IMR-90 (cell line): Measurements from ENCODE around the gene ANO9. TPM values are rescaled to one million over a fixed set of nuclear protein-coding genes. Genes with fewer than 3 reads are reported as not detected.

Experiments used
- ATAC-seq: fragments of 200-7000 bp; cut with Tn5 transposase; 2 replicates; pipeline ENCODE4 v1.9.1; 2020; ENCODE audit warnings: low read depth, mild to moderate bottlenecking, moderate library complexity
- BruUV-seq: library from RNA; stranded (reverse); fragments of 400-500 nt; replicated peaks from 2 replicates; lab custom pipeline; 2021; lab: Mats Ljungman, UMichigan
- CTCF ChIA-PET: fragments of 300-600 bp; formaldehyde crosslinking; extraction: SDS; loops from one replicate; lab custom pipeline; 2021; ENCODE audit warnings: antibody characterized with exemption; lab: Yijun Ruan, JAX
- POLR2A ChIA-PET: fragments of 300-600 bp; sonication (Branson Sonifier 250); formaldehyde crosslinking; loops from one replicate; lab custom pipeline; 2022; ENCODE audit warnings: antibody characterized with exemption; ENCODE audit not compliant: unreplicated experiment; lab: Charles Lee
- DNase-seq: peaks from one replicate; pipeline ENCODE4 v3.0.0; 2013
- H2AFZ ChIP-seq: replicated peaks from 2 replicates; pipeline ENCODE3; 2013; ENCODE audit warnings: low read length, mild to moderate bottlenecking; ENCODE audit not compliant: poor library complexity
- H2AK5ac ChIP-seq: 2 replicates; pipeline ENCODE4 v1.6.1; 2013; ENCODE audit warnings: low read depth, low read length, inconsistent platforms
- H2AK9ac ChIP-seq: replicated peaks from 2 replicates; pipeline ENCODE3; 2013; ENCODE audit warnings: mild to moderate bottlenecking, low read depth, low read length, moderate library complexity; ENCODE audit not compliant: poor library complexity
- H2BK120ac ChIP-seq: 2 replicates; pipeline ENCODE4 v1.6.1; 2013; ENCODE audit warnings: low read depth, low read length, inconsistent platforms
- H2BK15ac ChIP-seq: 3 replicates; pipeline ENCODE4 v1.6.1; 2013; ENCODE audit warnings: low read depth, low read length, inconsistent platforms
- H2BK20ac ChIP-seq: 2 replicates; pipeline ENCODE4 v1.6.1; 2013; ENCODE audit warnings: low read depth, mild to moderate bottlenecking, inconsistent platforms, low read length, moderate library complexity
- H2BK5ac ChIP-seq: 2 replicates; pipeline ENCODE4 v1.6.1; 2013; ENCODE audit warnings: mild to moderate bottlenecking, low read depth, low read length, inconsistent platforms; ENCODE audit not compliant: poor library complexity, severe bottlenecking
- H3K14ac ChIP-seq: replicated peaks from 2 replicates; pipeline ENCODE4 v1.6.1; 2013; ENCODE audit warnings: low read depth, low read length, inconsistent platforms
- H3K18ac ChIP-seq: 2 replicates; pipeline ENCODE4 v1.6.1; 2013; ENCODE audit warnings: low read depth, low read length, control low read depth
- H3K23ac ChIP-seq: 2 replicates; pipeline ENCODE4 v1.6.1; 2013; ENCODE audit warnings: low read depth, low read length, inconsistent platforms
- H3K27ac ChIP-seq: 2 replicates; pipeline ENCODE4 v1.5.1; 2013; ENCODE audit warnings: mild to moderate bottlenecking, control low read depth, low read length; ENCODE audit not compliant: insufficient read depth
- H3K27me3 ChIP-seq: 2 replicates; pipeline ENCODE4 v1.6.1; 2013; ENCODE audit warnings: low read length; ENCODE audit not compliant: control insufficient read depth, insufficient read depth
- H3K36me3 ChIP-seq: 2 replicates; pipeline ENCODE4 v1.6.1; 2013; ENCODE audit warnings: low read length, mixed read lengths; ENCODE audit not compliant: control insufficient read depth, insufficient read depth
- H3K4ac ChIP-seq: 2 replicates; pipeline ENCODE4 v1.6.1; 2013; ENCODE audit warnings: low read depth, low read length, inconsistent platforms
- H3K4me1 ChIP-seq: 2 replicates; pipeline ENCODE4 v1.6.1; 2013; ENCODE audit warnings: low read length, mixed read lengths; ENCODE audit not compliant: control insufficient read depth, insufficient read depth
- H3K4me2 ChIP-seq: 2 replicates; pipeline ENCODE4 v1.6.1; 2013; ENCODE audit warnings: low read depth, mild to moderate bottlenecking, control low read depth, low read length, moderate library complexity
- H3K4me3 ChIP-seq: 2 replicates; pipeline ENCODE4 v1.5.1; 2013; ENCODE audit warnings: low read depth, mild to moderate bottlenecking, control low read depth, low read length, moderate library complexity; ENCODE audit not compliant: insufficient read depth
- H3K56ac ChIP-seq: 2 replicates; pipeline ENCODE4 v1.6.1; 2013; ENCODE audit warnings: low read length, inconsistent platforms; ENCODE audit not compliant: insufficient read depth; ENCODE audit errors: extremely low read depth
- H3K79me1 ChIP-seq, 2 experiments: 2 replicates each; pipeline ENCODE4 v1.6.1; 2013; ENCODE audit warnings: low read length in 2 of 2, inconsistent platforms in 1 of 2, low read depth in 1 of 2
- H3K9ac ChIP-seq: 2 replicates; pipeline ENCODE4 v1.6.1; 2013; ENCODE audit warnings: low read depth, low read length, control low read depth
- H3K9me1 ChIP-seq: 2 replicates; pipeline ENCODE4 v1.6.1; 2013; ENCODE audit warnings: low read length, inconsistent platforms; ENCODE audit not compliant: insufficient read depth
- H3K9me3 ChIP-seq: 2 replicates; pipeline ENCODE4 v1.6.1; 2013; ENCODE audit warnings: low read length; ENCODE audit not compliant: control insufficient read depth, insufficient read depth
- H4K20me1 ChIP-seq: 2 replicates; pipeline ENCODE4 v1.6.1; 2013; ENCODE audit warnings: low read length, inconsistent platforms; ENCODE audit not compliant: insufficient read depth
- H4K5ac ChIP-seq: 2 replicates; pipeline ENCODE4 v1.6.1; 2013; ENCODE audit warnings: mild to moderate bottlenecking, low read depth, low read length, control low read depth
- H4K8ac ChIP-seq, 2 experiments: 2 replicates each; pipeline ENCODE4 v1.6.1; 2013; ENCODE audit warnings: low read depth in 2 of 2, low read length in 2 of 2, control low read depth in 1 of 2, inconsistent platforms in 1 of 2
- H4K91ac ChIP-seq: 2 replicates; pipeline ENCODE4 v1.6.1; 2013; ENCODE audit warnings: low read depth, low read length, inconsistent platforms; ENCODE audit not compliant: insufficient read depth
- CHD1 ChIP-seq: IDR thresholded peaks from 2 replicates; pipeline ENCODE4 v1.6.1; 2012; ENCODE audit warnings: low read depth, low read length, improper control_type of control experiment
- CTCF ChIP-seq: conservative IDR thresholded peaks from 2 replicates; pipeline ENCODE4 v1.5.1; 2012; ENCODE audit warnings: mild to moderate bottlenecking, low read depth, low read length, improper control_type of control experiment
- FOS ChIP-seq: fragments of 150-350 bp; IDR thresholded peaks from 2 replicates; pipeline ENCODE4 v1.6.1; 2016; ENCODE audit warnings: low read depth, low read length
- MXI1 ChIP-seq: IDR thresholded peaks from 2 replicates; pipeline ENCODE4 v1.6.1; 2012; ENCODE audit warnings: low read depth, mild to moderate bottlenecking, low read length, moderate library complexity, borderline replicate concordance
- RAD21 ChIP-seq: IDR thresholded peaks from 2 replicates; pipeline ENCODE4 v1.6.1; 2012; ENCODE audit warnings: low read length, improper control_type of control experiment
- RFX5 ChIP-seq: IDR thresholded peaks from 2 replicates; pipeline ENCODE4 v1.8.0; 2012; ENCODE audit warnings: low read depth, mild to moderate bottlenecking, low read length, moderate library complexity
- SMC3 ChIP-seq: fragments of 150-350 bp; IDR thresholded peaks from 2 replicates; pipeline ENCODE4 v1.6.1; 2016; ENCODE audit warnings: low read depth, mild to moderate bottlenecking, antibody characterized with exemption, low read length, moderate library complexity
- WGBS, 2 experiments: methylation state at CpG; one replicate each; pipeline versions ENCODE4 v1.1.5 to v1.1.7; 2013; ENCODE audit warnings: missing lambda C conversion rate in 2 of 2; ENCODE audit not compliant: insufficient read length in 1 of 2; ENCODE audit errors: extremely low coverage in 2 of 2; 5-methylcytosine and 5-hydroxymethylcytosine counted together
- dilution Hi-C: fragments of 300-500 bp; cut with HindIII; formaldehyde crosslinking; loops from one replicate; pipeline ENCODE4 v1.14.3; 2018; ENCODE audit warnings: low sequenced_read_pairs; ENCODE audit not compliant: unreplicated experiment
- in situ Hi-C: fragments of 300-500 bp; cut with MboI; formaldehyde crosslinking; loops from 3 replicates; pipeline ENCODE4 v1.14.3; 2019; ENCODE audit warnings: low sequenced_read_pairs, inconsistent platforms, mixed read lengths
- intact Hi-C: fragments of 100-400 bp; cut with micrococcal nuclease; formaldehyde crosslinking; loops from 2 replicates; pipeline ENCODE4 v1.10.0; 2022
- polyA plus RNA-seq, 3 experiments: library from polyadenylated mRNA; depleted of rRNA; stranded (reverse); fragments of >200 nt; gene quantifications; 2 replicates each; pipeline ENCODE4 v1.2.3, GENCODE V29; 2012; ENCODE audit warnings: low replicate concordance in 1 of 3
- total RNA-seq: library from RNA; depleted of rRNA; stranded (reverse); fragments of >200 nt; gene quantifications from 2 replicates; pipeline ENCODE4 v1.2.3, GENCODE V29; 2012

The ANO9 gene
- total and polyA plus RNA-seq, 2 of the 4 experiments (the other 2 are of a cell fraction): not detected

- no peak overlapping the region for H3K56ac ChIP-seq
- peak overlapping the region; percentile 85 for H2AFZ ChIP-seq
- peak overlapping the region; percentile 58; the same call in 1 of the 2 replicates for H2AK5ac ChIP-seq
- peaks cover 17% of the 10 kb centered on the region for H3K27me3 ChIP-seq
- intact Hi-C loops: loop anchor here (10.0 kb wide), 1 partner anchor 76 kb away; the partner anchor contains the start of gene ANO9
- H2BK5ac ChIP-seq: no peak overlapping the region
- peaks cover 16% of the 10 kb centered on the region for H3K36me3 ChIP-seq
- no peak overlapping the region for H2BK20ac ChIP-seq
- peak overlapping the region; percentile 92 for H3K4me2 ChIP-seq
- 10% methylated on average over 4 of the region's 61 CpGs; no CpG with 5 or more reads in 1 of the 2 experiments for WGBS, 2 experiments
- no peaks in the 10 kb centered on the region for H3K9me3 ChIP-seq
- no TSS peak for BruUV-seq
- H2AK9ac ChIP-seq: peak overlapping the region; percentile 89
- ATAC-seq (peak; percentile 50), DNase-seq (peak; percentile 18)
- in situ Hi-C loops: no loop called here
- peak overlapping the region; percentile 89 for H3K23ac ChIP-seq
- no peak overlapping the region for H2BK120ac ChIP-seq
- no peak overlapping the region for H2BK15ac ChIP-seq
- no peak overlapping the region for H3K4ac ChIP-seq
- H4K8ac ChIP-seq: no peak overlapping the region
- no peak overlapping the region for H3K27ac ChIP-seq
- no peak overlapping the region for H4K91ac ChIP-seq
- peak overlapping the region; percentile 1; the same call in 1 of the 2 replicates for H3K14ac ChIP-seq
- no peaks in the 10 kb centered on the region for H3K9me1 ChIP-seq
- peaks cover 13% of the 10 kb centered on the region; the same call in 1 of the 2 replicates for H4K20me1 ChIP-seq
- CTCF ChIA-PET: interaction anchor here (1.3 kb wide), 1 partner anchor 80 kb away, joined by 3 read pairs; no protein-coding TSS in a partner anchor
- no peak overlapping the region for H3K18ac ChIP-seq
- H3K4me1 ChIP-seq: peaks cover 7% of the 10 kb centered on the region
- TF ChIP-seq SMC3: no peak
- no peak for TF ChIP-seq RAD21
- TF ChIP-seq FOS: no peak
- no peak for TF ChIP-seq RFX5
- no peak for TF ChIP-seq CTCF
- TF ChIP-seq CHD1: no peak
- 0 out of 2 replicates have a peak, but pooled peaks have one; percentile 10 for TF ChIP-seq MXI1
- H3K9ac ChIP-seq: peak overlapping the region; percentile 17; the same call in 1 of the 2 replicates
- H3K4me3 ChIP-seq: peak overlapping the region; percentile 90
- H3K79me1 ChIP-seq: 0 out of 4 replicates have a peak, but pooled peaks cover 0 to 2% of the 10 kb centered on the region in 2 experiments
- H4K5ac ChIP-seq: no peak overlapping the region
- dilution Hi-C loops: no loop called here
- POLR2A ChIA-PET: no interaction called here
Measured at GRCh38 chr11:368414-369335, 73.1 kb downstream of the ANO9 start.
